NCI-H2029 treated with DMSO at 0.1 percent for 48 hours (cell line): ENCODE measurements around the gene PKD1L1.
"Not testable (repeated sequence)": the region's sequence is repeated elsewhere in the genome, so short reads cannot be mapped to it uniquely, and the experiment has no call there.

Experiments used
- DNase-seq: peaks from one replicate; lab custom pipeline; 2025; lab: John Stamatoyannopoulos, UW

PKD1L1 gene

DNA sequence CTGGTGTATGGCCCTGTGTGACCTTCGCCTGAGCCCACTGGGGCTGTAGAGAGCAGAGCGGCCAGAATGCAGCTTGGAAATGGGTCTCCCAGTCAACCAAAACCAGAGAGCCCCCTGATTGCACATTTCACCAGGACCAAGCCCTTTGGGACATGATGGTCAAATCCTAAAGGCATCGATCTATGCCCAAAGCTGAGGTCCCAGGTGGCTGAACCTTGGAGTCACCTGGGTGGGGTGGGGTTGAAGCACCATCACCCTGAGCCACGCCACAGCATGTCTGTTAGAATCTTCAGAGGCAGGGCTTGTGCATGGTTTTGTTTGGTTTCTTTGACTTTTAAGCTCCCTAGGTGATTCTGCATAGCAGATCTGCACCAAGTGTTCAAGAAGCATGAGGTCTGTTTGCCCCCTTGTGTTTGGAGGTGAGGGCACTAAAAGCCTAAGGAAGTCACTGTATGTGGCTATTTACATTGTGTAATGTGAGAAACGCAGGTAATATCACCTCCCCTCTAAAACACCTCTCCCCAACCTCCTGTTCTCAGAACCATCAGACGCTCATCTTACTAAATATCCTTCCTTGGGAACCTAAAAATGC lies 9.6 kb downstream of the PKD1L1 start:
- DNase-seq, result no peak

DNA sequence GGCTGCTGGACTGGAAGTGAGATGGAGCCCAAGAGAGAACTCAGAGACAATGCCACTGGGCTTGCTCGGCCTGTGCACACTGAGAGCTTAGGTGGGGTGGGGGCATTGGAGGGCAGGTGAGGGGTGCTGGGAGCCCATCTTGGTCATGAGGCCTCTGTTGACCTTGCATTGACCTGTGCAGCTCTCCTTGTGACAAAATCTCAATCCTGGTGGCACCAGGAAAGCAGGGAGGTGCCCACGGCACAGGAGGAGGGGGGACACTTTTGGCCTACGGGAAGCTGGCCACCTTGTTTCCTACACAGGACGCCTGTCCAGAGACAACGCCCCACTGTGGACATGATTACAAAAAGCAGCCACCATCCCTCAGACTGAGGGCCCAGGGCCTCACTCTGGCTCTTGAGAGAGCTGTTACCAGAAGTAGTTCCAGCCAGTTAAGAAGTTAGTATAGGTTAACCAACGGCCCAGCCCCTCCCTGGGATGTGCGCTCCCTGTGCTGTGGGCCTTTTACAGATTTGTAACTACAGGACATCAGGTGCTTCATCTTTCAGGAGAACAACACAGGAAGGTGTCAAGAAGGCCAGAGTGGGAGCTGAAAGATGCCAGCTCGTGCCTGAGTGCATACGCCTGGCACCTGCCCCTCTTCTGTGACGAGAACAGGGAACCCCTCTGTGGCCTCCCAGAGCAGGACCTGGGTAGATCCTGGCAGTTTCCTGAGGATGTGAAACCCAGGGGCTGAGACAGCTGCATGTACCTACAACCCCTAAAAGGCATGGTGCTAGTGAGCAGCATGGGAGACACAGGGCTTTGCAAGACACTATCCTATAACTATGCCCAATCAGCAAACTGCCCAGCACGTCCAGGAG lies 10.3 kb downstream of the PKD1L1 start:
- DNase-seq, result no peak

DNA sequence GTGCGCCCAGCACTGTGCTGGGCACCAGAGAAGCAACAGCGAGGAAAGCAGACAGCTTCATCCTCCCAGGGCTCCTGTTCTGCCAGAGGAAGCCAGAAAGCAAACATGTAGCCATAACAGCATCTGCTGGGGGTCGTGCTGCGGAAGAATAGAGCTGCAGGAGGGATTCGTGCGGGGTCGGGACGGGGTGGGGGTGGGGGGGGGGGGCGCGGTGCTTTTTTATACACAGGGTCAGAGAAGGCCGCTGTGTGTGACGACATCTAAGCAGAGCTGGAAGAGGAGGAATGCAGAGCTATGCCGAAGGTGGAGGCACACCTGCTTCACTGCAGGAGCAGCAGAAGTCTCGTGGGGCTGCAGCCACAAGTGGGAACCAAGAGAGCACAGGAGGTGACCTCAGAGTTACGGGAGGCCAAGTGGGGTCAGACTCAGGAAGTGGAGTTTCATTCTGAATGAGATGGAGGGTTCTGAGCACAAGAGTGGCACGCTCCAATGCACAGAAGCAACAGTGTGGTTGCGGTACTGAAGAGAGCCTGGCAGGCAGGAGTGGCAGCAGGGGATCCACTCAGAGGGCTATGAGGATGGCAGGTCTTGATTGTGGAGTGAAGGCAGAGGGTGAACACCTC lies 11.1 kb downstream of the PKD1L1 start:
- no peak for DNase-seq

DNA sequence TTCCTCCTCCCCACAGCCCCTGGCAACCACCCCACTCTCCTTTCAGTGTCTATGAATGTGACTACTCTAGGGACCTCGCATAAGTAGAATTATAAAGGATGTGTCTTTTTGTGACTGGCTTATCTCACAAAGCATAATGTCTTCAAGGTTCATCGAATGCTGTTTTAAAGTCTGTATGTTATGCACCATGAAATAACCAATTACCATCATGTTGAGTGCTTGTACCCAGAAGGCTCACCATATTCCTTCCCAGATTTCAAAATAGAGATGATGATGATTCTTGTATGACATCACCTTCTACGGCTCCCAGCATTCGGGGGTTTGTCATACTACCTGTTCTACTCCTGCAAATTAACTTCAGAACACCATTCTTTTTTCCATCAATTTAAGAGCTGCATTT lies 11.9 kb downstream of the PKD1L1 start:
- DNase-seq, result no peak

DNA sequence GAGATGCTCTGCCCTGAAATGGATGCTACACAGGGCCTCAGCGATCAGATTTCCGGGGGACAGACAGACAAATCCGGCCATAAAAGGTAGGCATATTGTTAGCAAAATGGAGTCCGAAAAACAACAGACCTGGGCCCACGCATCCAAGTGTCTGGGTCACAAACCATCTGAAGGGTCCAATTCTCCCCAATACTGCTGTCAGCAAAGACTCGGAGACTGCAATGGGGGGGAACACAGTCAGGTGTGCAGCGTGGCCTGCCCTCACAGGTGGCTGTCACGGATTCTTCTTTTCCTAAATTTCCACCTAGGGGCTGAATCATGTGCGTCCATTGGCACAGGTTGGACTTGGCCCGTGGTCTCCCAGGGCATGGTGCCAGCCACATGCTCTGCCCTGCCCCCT lies 12.9 kb downstream of the PKD1L1 start:
- no peak for DNase-seq

DNA sequence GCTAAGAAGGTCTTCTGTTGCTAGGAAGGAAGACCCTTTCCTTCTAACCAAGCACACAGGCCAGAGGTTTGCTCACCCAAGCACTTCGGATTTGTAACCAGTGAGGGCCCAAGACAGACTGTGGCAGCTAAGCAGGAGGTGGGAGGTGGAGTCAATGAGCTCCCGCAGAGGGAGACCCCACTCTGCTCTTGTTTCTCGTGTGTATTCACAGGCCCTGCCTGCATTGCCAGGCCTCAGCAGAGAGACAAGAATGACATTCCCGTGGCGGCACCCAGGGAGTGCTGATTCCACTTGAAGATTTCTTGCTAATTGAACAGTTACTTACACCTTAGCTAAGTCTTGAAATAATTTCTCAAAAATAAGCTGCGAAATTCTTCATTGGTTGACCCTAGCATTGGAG lies 13.4 kb downstream of the PKD1L1 start:
- no peak for DNase-seq

DNA sequence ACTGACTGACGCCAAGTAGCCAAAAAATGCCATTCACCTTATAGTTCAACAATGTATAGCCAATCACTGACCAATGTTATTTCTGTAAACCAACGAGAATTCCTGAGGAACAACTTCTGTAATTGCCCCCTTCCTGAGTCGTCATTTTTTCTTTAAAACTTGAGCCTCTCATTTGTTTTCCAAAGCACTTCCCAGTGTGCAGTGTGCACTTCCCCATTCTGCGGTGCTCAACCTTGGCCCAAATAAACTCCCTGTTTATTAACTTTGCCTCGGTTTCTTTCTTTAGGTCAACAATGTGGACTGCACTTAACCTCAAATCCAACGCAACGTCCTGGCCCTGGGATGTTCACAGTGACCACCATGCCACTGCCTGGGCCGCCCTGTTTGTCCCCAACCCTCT lies 15.1 kb downstream of the PKD1L1 start:
- no peak for DNase-seq

DNA sequence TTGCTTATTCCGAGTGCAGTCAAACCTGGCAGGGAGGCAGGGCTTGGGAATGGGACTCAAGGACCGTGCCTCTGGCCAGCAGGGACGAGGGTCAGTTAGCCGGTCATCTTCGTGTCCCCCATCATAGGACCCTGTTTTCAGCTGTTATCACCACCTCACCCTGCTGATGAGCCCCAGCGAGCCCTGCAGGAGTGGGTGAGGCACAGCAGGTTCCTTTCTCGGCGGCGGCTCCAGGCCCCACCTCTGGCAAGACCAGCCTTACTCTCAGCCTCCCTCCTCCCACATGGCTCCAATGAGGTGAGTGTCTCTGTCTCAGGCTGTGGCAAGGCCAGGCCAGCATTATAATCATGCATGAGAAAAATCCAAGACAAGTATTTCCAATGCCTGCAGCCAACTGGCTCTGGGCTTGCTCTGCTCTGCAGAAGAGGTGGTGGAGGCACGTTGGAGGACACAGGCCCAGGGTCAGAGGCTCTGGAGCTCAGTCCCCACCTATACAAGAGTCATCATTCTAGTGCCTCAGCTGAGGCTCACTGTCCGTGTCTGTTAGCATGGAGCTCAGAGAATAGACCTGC lies 15.7 kb downstream of the PKD1L1 start:
- no peak for DNase-seq

DNA sequence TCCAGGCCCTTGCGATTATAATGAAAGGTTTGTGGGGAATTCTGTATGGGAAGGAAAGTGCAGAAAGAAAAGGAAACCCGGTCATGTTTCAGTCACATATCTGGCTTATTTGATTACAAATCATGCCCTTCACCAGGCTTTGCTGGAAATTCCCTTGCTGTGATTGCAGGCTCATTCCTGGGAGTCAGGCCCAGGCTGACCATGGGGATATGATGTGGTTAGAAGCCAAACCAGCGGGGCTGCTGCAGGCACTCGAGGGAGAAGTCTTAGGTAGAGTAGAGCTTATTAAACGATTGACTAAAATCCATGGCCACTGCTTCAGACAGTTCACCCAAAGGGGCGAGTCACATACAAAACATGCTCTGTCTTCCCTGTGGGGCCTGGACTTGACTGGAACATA lies 16.2 kb downstream of the PKD1L1 start:
- no peak for DNase-seq

DNA sequence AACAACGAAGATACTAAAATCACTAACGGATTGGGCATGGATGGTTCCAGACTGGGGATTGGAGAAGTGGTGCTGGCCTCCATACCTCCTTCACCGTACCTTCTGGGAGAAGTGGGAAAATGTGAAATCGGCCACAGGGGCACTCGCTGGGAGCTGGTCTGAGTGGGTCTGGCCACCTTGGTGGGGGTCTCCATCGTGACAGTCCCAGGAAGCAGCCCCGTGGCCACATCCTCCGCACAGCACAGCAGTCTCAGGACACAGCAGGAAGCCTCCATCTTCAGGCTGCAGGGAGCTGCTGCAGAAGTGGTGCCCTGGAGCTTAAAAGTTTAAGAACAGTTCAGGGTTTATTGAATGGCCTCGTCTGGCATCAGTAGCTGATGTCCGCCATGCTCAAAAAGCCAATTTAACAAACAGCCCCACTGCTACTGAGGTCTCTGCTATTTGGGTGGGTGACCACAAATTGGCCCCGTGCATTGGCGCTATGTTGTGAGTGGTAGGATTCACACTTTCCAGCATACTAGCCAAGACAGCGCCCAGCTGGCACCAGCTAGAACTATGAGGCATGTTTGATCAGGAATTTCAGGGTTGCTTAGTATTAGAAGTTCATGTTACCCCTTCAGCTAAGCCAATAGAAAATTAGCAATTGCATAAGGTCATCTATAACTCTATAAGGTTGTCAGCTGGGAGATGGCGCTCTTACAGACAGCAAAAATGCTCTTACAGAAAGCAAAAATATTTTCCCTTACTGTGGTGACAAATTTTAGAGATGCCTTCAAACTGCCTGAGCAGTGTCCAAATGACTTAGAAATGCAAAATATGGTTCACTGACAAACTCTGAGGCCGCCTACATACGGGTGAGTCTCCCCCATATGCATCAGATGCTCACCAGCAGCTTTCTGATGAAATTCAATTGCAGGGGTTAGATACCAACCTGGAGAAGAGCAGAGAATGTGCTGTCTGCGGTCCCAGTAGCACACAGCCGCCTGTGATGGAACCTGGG lies 17.0 kb downstream of the PKD1L1 start:
- no peak for DNase-seq

DNA sequence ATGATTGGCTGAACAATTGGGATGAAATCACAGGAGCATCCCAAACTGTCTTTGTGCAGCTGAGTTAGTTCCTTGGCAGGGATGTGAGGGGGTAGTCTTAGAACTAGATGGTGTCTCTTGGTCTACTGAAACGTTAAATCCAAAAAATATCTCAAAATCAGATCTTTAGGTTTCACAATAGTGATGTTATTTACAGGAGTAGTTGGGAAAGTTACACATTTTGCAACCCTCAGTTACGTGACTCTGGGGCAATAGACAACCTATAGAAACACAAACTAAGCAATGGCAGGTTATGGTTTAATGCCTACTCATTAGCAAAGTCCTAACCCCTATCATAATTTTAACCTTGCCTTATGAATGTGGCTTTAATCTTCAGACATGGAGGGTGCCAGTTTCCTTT lies 24.0 kb downstream of the PKD1L1 start:
- DNase-seq, result no peak

DNA sequence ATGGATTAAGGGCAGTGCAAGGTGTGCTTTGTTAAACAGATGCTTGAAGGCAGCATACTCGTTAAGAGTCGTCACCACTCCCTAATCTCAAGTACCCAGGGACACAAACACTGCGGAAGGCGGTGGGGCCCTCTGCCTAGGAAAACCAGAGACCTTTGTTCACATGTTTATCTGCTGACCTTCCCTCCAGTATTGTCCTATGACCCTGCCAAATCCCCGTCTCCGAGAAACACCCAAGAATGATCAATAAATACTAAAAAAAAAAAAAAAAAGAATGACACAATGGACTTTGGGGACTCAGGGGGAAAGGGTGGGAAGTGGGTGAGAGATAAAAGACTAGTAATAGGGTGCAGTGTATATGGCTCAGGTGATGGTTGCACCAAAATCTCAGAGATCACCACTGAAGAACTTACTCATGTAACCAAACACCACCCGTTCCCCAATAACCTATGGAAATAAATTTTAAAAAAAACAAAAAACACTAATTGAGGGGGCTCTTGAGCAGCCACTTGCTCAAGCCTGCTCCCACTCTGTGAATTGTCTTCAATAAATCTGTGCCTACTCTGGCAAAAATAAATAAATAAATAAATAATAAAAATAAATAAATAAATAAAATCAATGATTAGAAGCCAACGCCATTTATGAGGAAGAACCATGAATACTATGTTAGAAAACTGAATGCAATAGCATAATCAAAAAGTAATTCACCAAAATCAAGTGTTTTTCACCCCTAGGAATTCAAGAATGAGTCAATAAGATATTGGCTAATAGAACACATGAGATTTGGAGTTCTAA lies 25.0 kb downstream of the PKD1L1 start:
- not testable (repeated sequence) for DNase-seq

DNA sequence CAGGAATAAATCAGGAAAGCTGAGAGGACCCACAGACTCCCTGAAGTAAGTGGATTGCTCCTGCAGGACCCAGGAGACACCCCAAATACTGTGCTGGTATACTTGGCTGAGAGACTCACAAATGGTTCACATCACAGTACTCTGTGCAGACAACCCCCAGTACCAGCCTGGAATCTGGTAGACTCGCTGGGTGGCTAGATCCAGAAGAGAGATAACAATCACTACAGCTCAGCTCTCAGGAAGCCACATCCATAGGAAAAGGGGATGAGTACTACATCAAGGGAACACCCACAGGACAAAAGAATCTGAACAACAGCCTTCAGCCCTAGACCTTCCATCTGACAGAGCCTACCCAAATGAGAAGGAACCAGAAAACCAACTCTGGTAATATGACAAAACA lies 31.8 kb downstream of the PKD1L1 start:
- DNase-seq, result not testable (repeated sequence)

DNA sequence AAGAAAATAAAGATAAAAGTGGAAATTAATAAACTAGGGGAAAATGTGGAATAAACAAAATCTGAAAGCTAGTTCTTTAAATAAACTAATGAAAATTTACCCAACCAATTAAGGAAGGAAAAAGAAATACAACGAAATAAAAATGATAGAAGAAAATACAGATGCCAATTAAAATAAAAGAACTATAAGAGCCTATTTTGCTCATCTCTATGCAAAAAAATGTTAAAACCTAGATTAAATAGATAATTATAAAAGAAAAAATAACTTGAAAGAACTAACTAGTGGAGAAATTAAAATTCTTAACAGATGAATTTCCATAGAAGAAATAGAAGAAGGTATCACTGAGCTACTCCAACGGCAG lies 32.7 kb downstream of the PKD1L1 start:
- DNase-seq, result no peak

DNA sequence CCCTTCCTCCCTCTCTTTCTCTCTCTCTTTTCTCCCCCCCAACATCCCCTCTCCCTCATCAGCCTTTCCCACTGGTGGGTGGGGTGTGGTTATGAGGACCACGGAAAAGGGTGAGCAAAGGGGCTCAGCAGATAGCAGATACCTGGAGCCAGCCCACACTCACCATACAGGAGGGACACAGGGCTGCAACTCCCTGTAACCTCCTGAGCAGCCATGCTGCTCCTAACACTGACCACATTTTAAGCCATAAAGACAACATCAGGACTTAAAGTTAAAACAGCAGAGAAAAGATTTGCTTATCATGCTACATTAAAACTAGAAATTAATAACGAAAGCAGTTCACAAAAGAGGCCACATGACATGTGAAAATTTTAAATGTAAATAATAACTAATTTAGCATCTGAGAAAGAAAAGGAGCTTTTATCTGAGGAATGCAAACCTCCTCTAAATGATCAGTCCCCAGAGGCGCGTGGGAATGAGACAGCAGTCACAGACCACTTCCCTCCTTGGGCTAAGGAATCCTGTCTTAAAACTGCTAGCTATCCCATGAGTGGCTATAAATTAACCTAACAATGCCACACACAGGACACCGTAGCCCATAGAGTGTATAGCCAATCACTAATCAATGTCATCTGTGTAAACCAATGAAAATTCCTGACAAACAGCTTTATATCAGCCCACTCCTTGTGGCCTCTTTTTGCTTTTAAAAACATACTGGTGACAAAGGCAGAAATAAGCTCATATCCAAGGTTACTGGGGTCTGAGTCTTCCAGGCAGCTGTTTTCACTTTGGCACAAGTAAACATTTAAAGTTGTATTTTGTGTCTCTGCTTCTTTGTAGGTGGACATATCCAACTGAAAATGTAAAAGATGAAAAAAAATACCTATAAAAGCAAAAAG lies 33.3 kb downstream of the PKD1L1 start:
- DNase-seq, result no peak

DNA sequence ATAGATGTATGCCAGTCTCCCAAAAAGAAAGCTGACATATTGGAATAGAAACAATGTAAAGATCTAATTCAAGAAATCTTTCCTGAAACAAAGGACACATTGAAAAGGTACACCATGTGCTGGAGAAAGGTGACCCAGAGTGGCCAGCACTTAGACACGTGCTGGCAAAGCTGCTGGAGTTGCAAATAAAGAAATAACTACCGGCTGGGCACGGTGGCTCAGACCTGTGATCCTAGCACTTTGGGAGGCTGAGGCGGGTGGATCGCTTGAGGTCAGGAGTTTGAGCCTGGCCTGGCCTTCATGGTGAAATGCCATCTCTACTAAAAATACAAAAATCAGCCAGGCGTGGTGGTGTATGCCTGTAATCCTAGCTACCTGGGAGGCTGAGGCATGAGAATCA lies 35.9 kb downstream of the PKD1L1 start:
- no peak for DNase-seq

DNA sequence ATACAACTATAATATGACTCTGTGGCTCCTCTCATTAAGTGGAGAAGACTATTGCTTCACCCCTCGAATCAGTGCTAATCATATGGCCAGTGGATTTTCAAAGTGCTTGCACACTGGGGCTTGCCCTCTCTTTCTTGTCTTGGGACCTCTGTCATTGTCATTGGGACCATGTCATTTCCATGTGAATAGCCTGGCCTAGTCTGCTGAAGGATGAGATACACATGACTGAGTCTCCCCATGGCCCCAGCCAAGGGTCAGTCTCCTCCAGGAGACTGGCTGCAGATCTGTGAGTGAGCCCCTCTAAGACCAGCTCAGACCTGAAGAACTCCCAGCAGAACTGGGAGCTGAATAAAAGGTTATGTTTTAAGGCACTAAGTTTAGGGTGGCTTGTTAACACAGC lies 39.5 kb downstream of the PKD1L1 start:
- DNase-seq, result no peak

DNA sequence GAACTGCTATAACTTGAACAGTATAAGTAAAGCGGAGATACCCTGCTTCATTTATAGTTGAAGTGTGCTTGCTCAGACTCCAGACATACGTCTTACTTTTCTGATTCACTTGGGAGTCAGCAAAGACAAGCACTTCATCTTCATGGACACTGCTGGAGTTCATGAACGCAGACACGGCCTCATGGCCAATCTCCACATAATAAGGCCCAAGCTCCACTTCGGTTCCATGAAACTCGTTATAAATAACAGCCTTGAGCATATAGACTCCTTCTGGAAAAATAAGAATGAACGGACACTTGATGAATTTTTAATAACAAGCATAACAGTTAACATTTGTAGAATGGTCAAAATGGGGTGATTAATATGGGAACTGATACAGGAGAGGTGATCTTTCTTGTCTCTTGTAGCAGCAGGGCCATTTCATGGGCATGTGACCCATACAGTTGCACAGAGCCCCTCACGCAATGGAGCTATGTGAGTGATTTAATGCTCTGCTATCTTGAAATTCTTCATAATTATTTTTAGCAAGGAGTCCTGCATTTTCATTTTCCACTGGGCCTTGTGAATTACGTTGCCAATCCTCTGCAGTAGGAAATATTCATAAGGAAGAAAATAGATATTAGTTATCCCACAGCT lies 40.2 kb downstream of the PKD1L1 start:
- DNase-seq, result no peak

DNA sequence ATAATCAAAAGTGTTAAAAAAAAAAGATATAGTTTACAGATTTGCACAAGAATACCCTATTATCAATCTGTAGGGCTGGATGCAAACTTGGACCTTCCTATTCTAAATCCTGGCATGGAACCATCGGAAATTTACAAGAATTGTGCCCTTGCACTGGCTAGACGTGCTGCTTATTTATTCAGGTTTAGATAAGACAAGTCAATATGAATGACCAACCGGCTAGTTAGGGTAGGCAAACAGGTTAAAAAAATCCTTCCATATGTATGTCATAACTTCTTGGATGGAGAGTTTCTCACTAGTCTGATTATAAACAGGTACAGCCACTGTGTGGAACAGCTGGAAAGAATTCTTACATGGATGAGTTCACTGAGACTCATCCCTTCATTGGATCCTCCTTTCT lies 41.4 kb downstream of the PKD1L1 start:
- DNase-seq, result no peak
